ENCODE measurements around the gene MTREX.

MTREX gene

GRCh38 chr5:55360190-55360589, 52.4 kb downstream of the MTREX start:
- TF ChIP-seq TEAD4 (IDR thresholded peaks at IDR 0.05) (no peak), EP300 (IDR thresholded peaks at IDR 0.05; ENCODE audit: borderline replicate concordance) (no peak), NFIC (IDR thresholded peaks at IDR 0.05) (no peak), FOXM1 (IDR thresholded peaks at IDR 0.05; ENCODE audit: borderline replicate concordance, low read depth) (no peak), MAX (IDR thresholded peaks at IDR 0.05) (no peak), ZBTB7A (IDR thresholded peaks at IDR 0.05; ENCODE audit: low read depth) (no peak), CEBPB (IDR thresholded peaks at IDR 0.05) (no peak), TCF12 (IDR thresholded peaks at IDR 0.05; ENCODE audit: low read depth) (no peak), CREB1 (IDR thresholded peaks at IDR 0.05; ENCODE audit: low read depth) (no peak), YY1 (IDR thresholded peaks at IDR 0.05; ENCODE audit: low read depth) (no peak), USF1 (IDR thresholded peaks at IDR 0.05) (no peak), EGR1 (IDR thresholded peaks at IDR 0.05) (no peak), TAF1 (IDR thresholded peaks at IDR 0.05; ENCODE audit: low read depth) (no peak), RAD21 (IDR thresholded peaks at IDR 0.05; ENCODE audit: low read depth) (no peak), REST (IDR thresholded peaks at IDR 0.05; ENCODE audit: low read depth) (no peak)

GRCh38 chr5:55363856-55364255, 56.1 kb downstream of the MTREX start:
- TF ChIP-seq YY1 (IDR thresholded peaks at IDR 0.05; ENCODE audit: low read depth) (no peak), CEBPB (IDR thresholded peaks at IDR 0.05) (no peak), MAX (IDR thresholded peaks at IDR 0.05) (no peak), FOXM1 (IDR thresholded peaks at IDR 0.05; ENCODE audit: borderline replicate concordance, low read depth) (no peak), CREB1 (IDR thresholded peaks at IDR 0.05; ENCODE audit: low read depth) (no peak), REST (IDR thresholded peaks at IDR 0.05; ENCODE audit: low read depth) (no peak), EGR1 (IDR thresholded peaks at IDR 0.05) (no peak), EP300 (IDR thresholded peaks at IDR 0.05; ENCODE audit: borderline replicate concordance) (no peak), TEAD4 (IDR thresholded peaks at IDR 0.05) (no peak), RAD21 (IDR thresholded peaks at IDR 0.05; ENCODE audit: low read depth) (no peak), TAF1 (IDR thresholded peaks at IDR 0.05; ENCODE audit: low read depth) (no peak), ZBTB7A (IDR thresholded peaks at IDR 0.05; ENCODE audit: low read depth) (no peak), TCF12 (IDR thresholded peaks at IDR 0.05; ENCODE audit: low read depth) (no peak), USF1 (IDR thresholded peaks at IDR 0.05) (no peak), NFIC (IDR thresholded peaks at IDR 0.05) (no peak)

GRCh38 chr5:55364537-55365055, 56.8 kb downstream of the MTREX start:
- TF ChIP-seq EP300 (IDR thresholded peaks at IDR 0.05; ENCODE audit: borderline replicate concordance): no peak
- no peak for TF ChIP-seq NFIC (IDR thresholded peaks at IDR 0.05)
- TF ChIP-seq TCF12 (IDR thresholded peaks at IDR 0.05; ENCODE audit: low read depth): no peak
- TF ChIP-seq ZBTB7A (IDR thresholded peaks at IDR 0.05; ENCODE audit: low read depth): no peak
- TF ChIP-seq FOXM1 (IDR thresholded peaks at IDR 0.05; ENCODE audit: borderline replicate concordance, low read depth): no peak
- no peak for TF ChIP-seq YY1 (IDR thresholded peaks at IDR 0.05; ENCODE audit: low read depth)
- no peak for TF ChIP-seq RAD21 (IDR thresholded peaks at IDR 0.05; ENCODE audit: low read depth)
- TF ChIP-seq CEBPB (IDR thresholded peaks at IDR 0.05): no peak
- TF ChIP-seq TAF1 (IDR thresholded peaks at IDR 0.05; ENCODE audit: low read depth): no peak
- TF ChIP-seq USF1 (IDR thresholded peaks at IDR 0.05): no peak
- TF ChIP-seq EGR1 (IDR thresholded peaks at IDR 0.05): no peak
- no peak for TF ChIP-seq REST (IDR thresholded peaks at IDR 0.05; ENCODE audit: low read depth)
- TF ChIP-seq MAX (IDR thresholded peaks at IDR 0.05): no peak
- TF ChIP-seq TEAD4 (IDR thresholded peaks at IDR 0.05): no peak
- TF ChIP-seq CREB1 (IDR thresholded peaks at IDR 0.05; ENCODE audit: low read depth): no peak
